ENCODE measurements around the gene TMEM51. TPM values are rescaled to one million over a fixed set of nuclear protein-coding genes. Genes with fewer than 3 reads are reported as not detected.
A peak's percentile ranks its signal among the peaks of the same experiment; 100 is the strongest.

The TMEM51 gene
- polyA plus RNA-seq, 1 experiment: 28.6 TPM

- no peak for DNase-seq (ENCODE audit: low read depth, low spot score)
- no peak overlapping the region for H3K4me3 ChIP-seq (ENCODE audit: low read depth, low read length)
- no peaks in the 10 kb centered on the region for H3K9me3 ChIP-seq (ENCODE audit: control insufficient read depth, insufficient read depth, low read length)
- no peak for TF ChIP-seq CTCF (IDR thresholded peaks at IDR 0.05; ENCODE audit: low read depth, low read length)
- POLR2A ChIA-PET: no interaction called here
- no peaks in the 10 kb centered on the region for H3K27me3 ChIP-seq (ENCODE audit: control insufficient read depth, insufficient read depth, low read length)
- CTCF ChIA-PET: no interaction called here
- peak overlapping the region; percentile 11 for H3K27ac ChIP-seq (ENCODE audit: low read depth, low read length)
Measured at GRCh38 chr1:15176898-15177665, 23.5 kb downstream of the TMEM51 start.

- ChIA-PET POLR2A (no interaction called here), CTCF (interaction anchor here (1.2 kb wide), 1 partner anchor 25 kb away, joined by 4 read pairs; no protein-coding TSS in a partner anchor)
- no peak for TF ChIP-seq CTCF (IDR thresholded peaks at IDR 0.05; ENCODE audit: low read depth, low read length)
- Histone ChIP-seq H3K27me3 (ENCODE audit: control insufficient read depth, insufficient read depth, low read length) (no peaks in the 10 kb centered on the region), H3K27ac (ENCODE audit: low read depth, low read length) (peak overlapping the region; percentile 95), H3K9me3 (ENCODE audit: control insufficient read depth, insufficient read depth, low read length) (no peaks in the 10 kb centered on the region), H3K4me3 (ENCODE audit: low read depth, low read length) (no peak overlapping the region)
- no peak for DNase-seq (ENCODE audit: low read depth, low spot score)
Measured at GRCh38 chr1:15177710-15178166, 24.2 kb downstream of the TMEM51 start.

- no peaks in the 10 kb centered on the region for H3K9me3 ChIP-seq (ENCODE audit: control insufficient read depth, insufficient read depth, low read length)
- TF ChIP-seq CTCF (IDR thresholded peaks at IDR 0.05; ENCODE audit: low read depth, low read length): no peak
- H3K4me3 ChIP-seq (ENCODE audit: low read depth, low read length): no peak overlapping the region
- peak; percentile 86 for DNase-seq (ENCODE audit: low read depth, low spot score)
- H3K27me3 ChIP-seq (ENCODE audit: control insufficient read depth, insufficient read depth, low read length): no peaks in the 10 kb centered on the region
- peak overlapping the region; percentile 95 for H3K27ac ChIP-seq (ENCODE audit: low read depth, low read length)
- ChIA-PET CTCF (interaction anchor here (0.8 to 1.2 kb wide), 2 partner anchors 10 to 26 kb away, joined by 3 to 4 read pairs; no protein-coding TSS in a partner anchor), POLR2A (interaction anchor here (0.8 to 1.5 kb wide), 6 partner anchors 11 to 70 kb away, joined by 3 to 28 read pairs (median 5); no protein-coding TSS in a partner anchor)
Measured at GRCh38 chr1:15178571-15179484, 25.3 kb downstream of the TMEM51 start.

GRCh38 chr1:15179485-15179883 lies 25.9 kb downstream of the TMEM51 start:
- no peak overlapping the region for H3K4me3 ChIP-seq (ENCODE audit: low read depth, low read length)
- no peaks in the 10 kb centered on the region for H3K9me3 ChIP-seq (ENCODE audit: control insufficient read depth, insufficient read depth, low read length)
- CTCF ChIA-PET: no interaction called here
- POLR2A ChIA-PET: interaction anchor here (0.8 to 1.5 kb wide), 6 partner anchors 11 to 69 kb away, joined by 3 to 28 read pairs (median 5); no protein-coding TSS in a partner anchor
- H3K27ac ChIP-seq (ENCODE audit: low read depth, low read length): peak overlapping the region; percentile 95
- TF ChIP-seq CTCF (IDR thresholded peaks at IDR 0.05; ENCODE audit: low read depth, low read length): no peak
- DNase-seq (ENCODE audit: low read depth, low spot score): no peak
- H3K27me3 ChIP-seq (ENCODE audit: control insufficient read depth, insufficient read depth, low read length): no peaks in the 10 kb centered on the region

Data from AG04450 (cell line).